ENCODE data around the gene NXN.
"Not testable (repeated sequence)": the region's sequence is repeated elsewhere in the genome, so short reads cannot be mapped to it uniquely, and the experiment has no call there.

The NXN gene

GRCh38 chr17:958712-959451, 20.7 kb downstream of the NXN start:
- in situ Hi-C loops (cut with MboI; ENCODE audit: low sequenced_read_pairs): no loop called here

GRCh38 chr17:957856-958421, 21.6 kb downstream of the NXN start:
- in situ Hi-C loops (cut with MboI; ENCODE audit: low sequenced_read_pairs): no loop called here

DNA sequence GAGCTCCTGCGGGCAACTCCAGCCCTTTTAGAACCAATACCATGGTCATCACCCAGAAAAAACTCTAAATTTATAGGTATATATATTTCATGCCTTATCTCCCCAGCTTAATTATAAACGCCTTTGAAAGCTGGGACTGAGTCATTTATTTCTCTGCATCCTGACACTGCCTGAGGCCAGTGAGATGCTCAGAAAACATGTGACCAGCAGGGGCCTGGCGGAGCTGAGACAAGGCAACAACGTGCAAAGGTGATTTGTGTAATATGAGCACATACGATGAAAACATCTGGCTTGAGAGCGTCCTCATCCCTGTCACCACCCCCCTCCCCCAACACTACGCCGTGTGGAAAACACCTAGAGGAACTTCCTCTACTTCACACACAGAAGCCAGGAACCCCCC, 22.7 kb downstream of the NXN start:
- in situ Hi-C loops (cut with MboI; ENCODE audit: low sequenced_read_pairs): no loop called here

GRCh38 chr17:954431-955164, 25.0 kb downstream of the NXN start:
- in situ Hi-C loops (cut with MboI; ENCODE audit: low sequenced_read_pairs): no loop called here

- in situ Hi-C loops (cut with MboI; ENCODE audit: low sequenced_read_pairs): no loop called here
These were observed 25.8 kb downstream of the NXN start for GRCh38 chr17:953767-954166.

DNA sequence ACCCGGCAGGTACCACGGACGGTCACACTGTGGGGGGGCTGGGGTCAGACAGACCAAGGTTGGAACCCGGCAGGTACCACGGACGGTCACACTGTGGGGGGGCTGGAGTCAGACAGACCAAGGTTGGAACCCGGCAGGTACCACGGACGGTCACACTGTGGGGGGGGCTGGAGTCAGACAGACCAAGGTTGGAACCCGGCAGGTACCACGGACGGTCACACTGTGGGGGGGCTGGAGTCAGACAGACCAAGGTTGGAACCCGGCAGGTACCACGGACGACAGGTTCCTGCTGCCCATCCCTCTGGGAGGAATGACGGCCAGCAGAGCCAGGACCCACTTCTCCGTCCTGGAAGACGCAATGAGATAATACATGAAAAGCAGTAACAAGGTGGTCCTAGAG, 27.0 kb downstream of the NXN start:
- in situ Hi-C loops (cut with MboI; ENCODE audit: low sequenced_read_pairs): not testable (repeated sequence)

GRCh38 chr17:951325-952132, 28.0 kb downstream of the NXN start:
- in situ Hi-C loops (cut with MboI; ENCODE audit: low sequenced_read_pairs): no loop called here

- in situ Hi-C loops (cut with MboI; ENCODE audit: low sequenced_read_pairs): no loop called here
These were observed 29.8 kb downstream of the NXN start for GRCh38 chr17:949623-950303.

DNA sequence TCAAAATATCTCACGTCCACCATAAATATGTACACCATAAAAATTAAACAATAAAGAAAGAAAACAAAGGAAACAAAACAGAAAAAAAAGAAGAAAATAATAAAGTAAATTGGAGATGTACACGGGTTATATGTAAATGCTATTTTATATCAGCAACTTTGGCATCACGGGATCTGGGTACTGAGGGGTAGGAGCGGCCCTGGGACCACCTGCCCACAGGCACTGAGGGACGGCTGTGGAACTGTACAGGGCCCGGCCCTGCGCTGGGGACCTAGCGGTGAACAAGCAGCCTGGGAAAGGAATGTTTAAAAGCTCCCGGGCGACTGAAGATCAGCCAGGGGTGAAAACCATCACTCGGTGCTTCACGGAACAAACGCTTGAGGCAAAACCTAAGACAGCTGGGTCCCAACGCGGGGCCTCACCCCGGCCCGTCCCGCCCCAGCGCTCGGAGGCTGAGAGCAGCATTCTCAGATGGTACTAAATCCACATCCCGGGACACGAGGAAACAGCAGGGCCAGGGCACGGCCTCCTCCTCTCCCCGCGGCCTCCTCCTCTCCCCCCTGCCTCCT, 31.2 kb downstream of the NXN start:
- in situ Hi-C loops (cut with MboI; ENCODE audit: low sequenced_read_pairs): no loop called here

- in situ Hi-C loops (cut with MboI; ENCODE audit: low sequenced_read_pairs): no loop called here
These were observed 32.9 kb downstream of the NXN start for GRCh38 chr17:946510-947236.

GRCh38 chr17:945672-946071, 33.9 kb downstream of the NXN start:
- in situ Hi-C loops (cut with MboI; ENCODE audit: low sequenced_read_pairs): no loop called here

GRCh38 chr17:944266-944826, 35.2 kb downstream of the NXN start:
- in situ Hi-C loops (cut with MboI; ENCODE audit: low sequenced_read_pairs): no loop called here

- in situ Hi-C loops (cut with MboI; ENCODE audit: low sequenced_read_pairs): no loop called here
These were observed 44.1 kb downstream of the NXN start for GRCh38 chr17:935485-935884.

DNA sequence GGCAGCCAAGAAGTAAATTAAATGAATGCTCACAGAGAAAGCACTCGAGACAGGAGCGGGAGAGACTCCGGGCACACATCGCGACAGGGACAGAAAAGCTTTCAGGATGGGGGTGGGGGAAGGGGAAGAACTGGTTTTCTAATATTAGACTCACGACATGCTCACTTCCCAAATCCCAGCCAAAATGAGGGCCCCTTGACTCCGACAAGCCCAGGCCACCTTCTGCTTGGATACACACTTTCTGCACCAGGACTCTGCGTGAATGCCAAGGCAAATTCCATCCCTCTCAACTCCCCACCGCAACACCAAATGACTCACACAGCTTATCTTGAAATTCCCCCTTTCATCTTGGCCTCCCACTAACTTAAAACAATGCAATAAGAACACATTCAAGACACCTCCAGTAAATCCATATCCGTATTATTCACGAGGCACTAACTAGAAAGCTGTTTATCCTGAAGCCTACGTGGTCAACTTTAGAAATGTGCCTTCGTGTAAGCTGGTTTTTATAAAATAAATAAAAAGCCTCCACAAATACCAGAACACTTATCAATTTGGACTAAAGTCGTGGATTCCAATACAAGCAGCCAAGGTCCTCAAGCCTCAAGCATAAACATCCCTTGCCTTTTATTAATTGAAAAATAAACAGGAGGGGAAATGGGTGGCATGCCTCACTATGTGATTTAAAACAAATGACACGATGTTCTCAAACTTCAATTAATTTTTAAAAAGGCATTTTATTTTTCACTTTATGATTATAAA, 46.1 kb downstream of the NXN start:
- in situ Hi-C loops (cut with MboI; ENCODE audit: low sequenced_read_pairs): no loop called here

GRCh38 chr17:930258-930657, 49.3 kb downstream of the NXN start:
- in situ Hi-C loops (cut with MboI; ENCODE audit: low sequenced_read_pairs): no loop called here

DNA sequence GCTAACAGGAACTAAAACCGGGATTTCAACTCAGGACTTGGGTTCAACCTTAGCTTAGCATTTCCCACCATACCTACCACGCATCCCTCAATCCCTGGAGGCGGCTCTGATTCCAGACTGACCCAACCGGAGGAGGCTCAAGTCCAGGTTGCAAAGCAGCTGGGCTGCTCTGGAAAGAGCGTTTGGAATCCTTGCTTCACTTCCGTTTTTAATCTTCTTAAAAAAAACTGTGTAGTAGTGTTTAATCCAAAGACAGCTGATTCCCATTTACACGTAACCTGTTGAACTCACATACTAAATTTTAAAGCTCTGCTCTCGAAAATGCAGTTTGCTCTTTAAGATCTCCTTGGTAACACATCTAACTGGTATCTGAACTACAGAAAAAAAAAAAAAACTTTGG, 50.0 kb downstream of the NXN start:
- in situ Hi-C loops (cut with MboI; ENCODE audit: low sequenced_read_pairs): no loop called here

DNA sequence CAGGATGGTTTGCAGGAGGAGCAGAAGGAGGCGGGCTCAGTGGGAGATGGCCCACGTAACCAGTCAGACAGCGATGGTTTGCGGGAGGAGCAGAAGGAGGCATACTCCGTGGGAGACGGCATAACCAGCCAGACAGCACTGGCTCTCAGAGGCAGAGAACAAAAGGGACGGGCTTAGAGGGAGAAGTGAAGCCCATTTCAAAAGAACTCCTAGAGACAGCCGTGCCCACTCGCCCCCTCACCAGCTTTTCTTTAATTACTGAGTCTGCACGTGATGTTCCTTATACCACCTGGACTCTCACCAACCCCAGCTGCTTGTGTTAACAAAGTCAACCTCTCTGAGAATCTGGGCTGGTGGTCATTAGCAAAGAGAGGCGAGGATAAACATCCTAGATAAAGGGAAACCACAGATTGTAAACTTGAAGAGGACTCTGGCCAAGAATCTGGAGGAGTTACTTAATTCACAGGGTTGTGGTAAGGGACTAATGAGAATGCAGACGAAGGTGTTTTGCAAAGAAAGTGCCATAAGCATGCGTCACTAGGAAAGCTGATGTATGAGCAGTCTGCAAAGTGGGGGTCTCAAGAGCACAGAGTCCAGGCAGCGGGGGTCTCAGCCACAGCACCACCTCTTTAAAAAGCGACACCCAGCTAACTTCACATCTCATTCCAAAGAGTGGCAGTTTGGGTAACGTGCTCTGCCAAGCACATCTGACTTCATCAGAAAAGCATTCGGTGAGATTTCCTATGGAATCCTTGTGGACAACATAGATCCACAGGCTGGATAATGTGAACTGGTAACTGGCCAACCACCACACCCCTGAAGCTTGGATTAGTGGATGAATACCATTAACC, 51.7 kb downstream of the NXN start:
- in situ Hi-C loops (cut with MboI; ENCODE audit: low sequenced_read_pairs): no loop called here

GRCh38 chr17:925817-926216, 53.8 kb downstream of the NXN start:
- in situ Hi-C loops (cut with MboI; ENCODE audit: low sequenced_read_pairs): no loop called here
